ENCODE measurements around the gene KRT81.

- TF ChIP-seq CTCF (conservative IDR thresholded peaks at IDR 0.05), result no peak
- no peak for TF ChIP-seq ZFX (IDR thresholded peaks at IDR 0.05)
Observed at GRCh38 chr12:52296572-52297215, 5.4 kb upstream of the KRT81 start.

Measured in C4-2B (cell line).